Liver (tissue), 9 donors: ENCODE data around the gene INO80D. TPM values are rescaled to one million over a fixed set of nuclear protein-coding genes. Genes with fewer than 3 reads are reported as not detected.

Experiments used
- DNase-seq: peaks from one replicate; pipeline ENCODE4 v3.0.0-alpha.2; 2017; ENCODE audit warnings: low spot score
- H3K27ac ChIP-seq, 2 donors: one replicate each; pipeline ENCODE4 v1.7.0; 2013; ENCODE audit warnings: inconsistent platforms in 2 of 2, low read length in 2 of 2, control low read depth in 1 of 2, low read depth in 1 of 2, mild to moderate bottlenecking in 1 of 2
- H3K27me3 ChIP-seq, 4 donors: one replicate each; pipeline versions ENCODE4 v1.6.1 to v1.7.0; 2013; ENCODE audit warnings: low read length in 3 of 4, inconsistent platforms in 1 of 4, mild to moderate bottlenecking in 1 of 4, moderate library complexity in 1 of 4; ENCODE audit not compliant: control insufficient read depth in 4 of 4, insufficient read depth in 4 of 4
- H3K36me3 ChIP-seq, 4 donors: one replicate each; pipeline versions ENCODE4 v1.6.1 to v1.7.0; 2013; ENCODE audit warnings: low read length in 3 of 4, mild to moderate bottlenecking in 3 of 4, low read depth in 1 of 4, moderate library complexity in 1 of 4; ENCODE audit not compliant: control insufficient read depth in 4 of 4, insufficient read depth in 3 of 4
- H3K4me1 ChIP-seq, 4 donors: one replicate each; pipeline versions ENCODE4 v1.6.1 to v1.7.0; 2013; ENCODE audit warnings: low read length in 3 of 4, mild to moderate bottlenecking in 3 of 4, moderate library complexity in 1 of 4; ENCODE audit not compliant: control insufficient read depth in 4 of 4, insufficient read depth in 4 of 4
- H3K4me3 ChIP-seq, 3 donors: one replicate each; pipeline versions ENCODE4 v1.6.1 to v1.7.0; 2013; ENCODE audit warnings: low read length in 3 of 3, control low read depth in 1 of 3, low read depth in 1 of 3, mild to moderate bottlenecking in 1 of 3
- H3K9ac ChIP-seq, 2 donors: one replicate each; pipeline ENCODE4 v1.7.0; 2013; ENCODE audit warnings: low read length in 2 of 2, mild to moderate bottlenecking in 2 of 2, moderate library complexity in 2 of 2, control low read depth in 1 of 2, low read depth in 1 of 2
- H3K9me3 ChIP-seq, 4 donors: one replicate each; pipeline versions ENCODE4 v1.6.1 to v1.7.0; 2013; ENCODE audit warnings: low read length in 3 of 4; ENCODE audit not compliant: control insufficient read depth in 4 of 4
- EGR1 ChIP-seq, 2 donors: IDR thresholded peaks; 2 replicates each; pipeline ENCODE4 v1.6.1; 2016 to 2018; ENCODE audit warnings: antibody characterized with exemption in 2 of 2, low read depth in 2 of 2
- FOXA1 ChIP-seq: IDR thresholded peaks from 2 replicates; pipeline ENCODE4 v1.6.1; 2016; ENCODE audit warnings: antibody characterized with exemption
- FOXA2 ChIP-seq: IDR thresholded peaks from 2 replicates; pipeline ENCODE4 v1.6.1; 2016; ENCODE audit warnings: antibody characterized with exemption
- GABPA ChIP-seq, 2 donors: IDR thresholded peaks in 1 of 2; conservative IDR thresholded peaks in 1 of 2; 2 replicates each; pipeline ENCODE4 v1.6.1; 2016; ENCODE audit warnings: antibody characterized with exemption in 2 of 2, mild to moderate bottlenecking in 1 of 2, moderate library complexity in 1 of 2
- HNF4A ChIP-seq, 2 donors: conservative IDR thresholded peaks; 2 replicates each; pipeline ENCODE4 v1.6.1; 2016; ENCODE audit warnings: antibody characterized with exemption in 2 of 2, mild to moderate bottlenecking in 2 of 2
- HNF4G ChIP-seq: IDR thresholded peaks from 2 replicates; pipeline ENCODE4 v1.6.1; 2016; ENCODE audit warnings: antibody characterized with exemption
- JUND ChIP-seq, 2 donors: IDR thresholded peaks; 2 replicates each; pipeline ENCODE4 v1.6.1; 2016; ENCODE audit warnings: antibody characterized with exemption in 2 of 2
- NR2F2 ChIP-seq: IDR thresholded peaks from 2 replicates; pipeline ENCODE4 v1.6.1; 2016; ENCODE audit warnings: antibody characterized with exemption
- RAD21 ChIP-seq, 2 donors: IDR thresholded peaks; 2 replicates each; pipeline ENCODE4 v1.6.1; 2016; ENCODE audit warnings: antibody characterized with exemption in 2 of 2, mild to moderate bottlenecking in 2 of 2
- RXRA ChIP-seq, 2 donors: IDR thresholded peaks; 2 replicates each; pipeline ENCODE4 v1.6.1; 2017 to 2018; ENCODE audit warnings: antibody characterized with exemption in 2 of 2, mild to moderate bottlenecking in 1 of 2
- TAF1 ChIP-seq: conservative IDR thresholded peaks from 2 replicates; pipeline ENCODE4 v1.6.1; 2016; ENCODE audit warnings: antibody characterized with exemption, mild to moderate bottlenecking
- YY1 ChIP-seq: IDR thresholded peaks from 2 replicates; pipeline ENCODE4 v1.6.1; 2016; ENCODE audit warnings: antibody characterized with exemption, mild to moderate bottlenecking
- WGBS: extraction: QIAGEN DNeasy Blood & Tissue Kit; methylation state at CpG from one replicate; pipeline ENCODE4 v1.1.7; 2013; 5-methylcytosine and 5-hydroxymethylcytosine counted together
- polyA plus RNA-seq, 2 donors: library from polyadenylated mRNA; stranded (reverse) in 1 of 2; unstranded in 1 of 2; fragments of 200-250 nt in 1 of 2; fragments of >200 nt in 1 of 2; fragmentation: Nextera tagmentation in 1 of 2; extraction: Ambion mirVana in 1 of 2; gene quantifications; one replicate each; pipeline versions ENCODE4 v1.2.1 to v1.2.3, GENCODE V29; 2013 to 2015
- total RNA-seq, 2 donors: library from RNA; depleted of rRNA; stranded (reverse); fragments of >200 nt; gene quantifications; one replicate each; pipeline ENCODE4 v1.2.3, GENCODE V29; 2014
- TF ChIP-seq, protein P1 (sequence below): IDR thresholded peaks from 2 replicates; pipeline ENCODE4 v1.6.1; 2016; ENCODE audit warnings: antibody characterized with exemption
- TF ChIP-seq, protein P2 (sequence below): IDR thresholded peaks from 2 replicates; pipeline ENCODE4 v1.6.1; 2016; ENCODE audit warnings: antibody characterized with exemption
- TF ChIP-seq, protein P3 (sequence below): fragments of 150-350 bp; IDR thresholded peaks from 2 replicates; pipeline ENCODE4 v1.5.1; 2017; ENCODE audit warnings: improper control_type of control experiment, low read depth, low read length; ENCODE audit not compliant: missing input control
- TF ChIP-seq, protein P4 (sequence below): IDR thresholded peaks from 2 replicates; pipeline ENCODE4 v1.6.1; 2016; ENCODE audit warnings: antibody characterized with exemption
- TF ChIP-seq, protein P5 (sequence below): IDR thresholded peaks from 2 replicates; pipeline ENCODE4 v1.6.1; 2016; ENCODE audit warnings: antibody characterized with exemption, mild to moderate bottlenecking
- donor health status: healthy.
- donor health status: healthy.
- donor health status: healthy.
- donor health status: healthy.
- donor health status: healthy.

INO80D gene
- total and polyA plus RNA-seq, 4 donors = 0.76 to 10.3 (median 5.4) TPM

DNA sequence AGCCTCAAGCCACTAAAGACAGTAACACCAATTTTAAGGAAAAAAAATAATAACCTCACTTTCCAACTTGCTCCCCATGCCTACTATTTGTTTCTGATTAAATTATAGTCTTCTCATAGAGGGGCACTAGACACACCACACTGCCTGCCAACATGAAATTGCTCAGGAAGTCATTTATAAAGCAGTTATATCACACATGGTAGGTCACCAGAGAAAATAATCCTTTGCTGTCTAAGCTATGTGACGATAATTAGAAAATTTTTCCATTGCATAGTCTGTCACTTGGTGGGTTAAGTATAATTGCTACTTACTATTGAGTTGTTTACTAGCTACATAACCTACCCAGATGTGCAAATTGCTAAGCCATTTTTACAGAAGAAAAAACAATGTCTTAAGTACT lies 85.2 kb downstream of the INO80D start:
- Histone ChIP-seq H3K9me3 (no peaks in the 10 kb centered on the region), H3K4me3 (no peak overlapping the region), H3K27me3 (no peaks in the 10 kb centered on the region), H3K27ac (no peak overlapping the region), H3K9ac (no peak overlapping the region), H3K4me1 (no peaks in the 10 kb centered on the region), H3K36me3 (peaks cover 0 to 21% (median 16%) of the 10 kb centered on the region in 4 donors)
- WGBS = 97% methylated on average over 1 of the region's 1 CpG
- TF ChIP-seq HNF4A (conservative IDR thresholded peaks at IDR 0.05) (no peak), TAF1 (no peak), FOXA2 (no peak), NR2F2 (no peak), YY1 (no peak), RAD21 (IDR thresholded peaks at IDR 0.05) (no peak), FOXA1 (no peak), HNF4G (no peak), GABPA (IDR thresholded peaks at IDR 0.05 in 1 of 2, conservative IDR thresholded peaks at IDR 0.05 in 1 of 2) (no peak), EGR1 (IDR thresholded peaks at IDR 0.05; ENCODE audit: low read depth in 2 of 2) (no peak), RXRA (IDR thresholded peaks at IDR 0.05) (no peak), JUND (IDR thresholded peaks at IDR 0.05) (no peak)
- TF ChIP-seq, protein P1, sequence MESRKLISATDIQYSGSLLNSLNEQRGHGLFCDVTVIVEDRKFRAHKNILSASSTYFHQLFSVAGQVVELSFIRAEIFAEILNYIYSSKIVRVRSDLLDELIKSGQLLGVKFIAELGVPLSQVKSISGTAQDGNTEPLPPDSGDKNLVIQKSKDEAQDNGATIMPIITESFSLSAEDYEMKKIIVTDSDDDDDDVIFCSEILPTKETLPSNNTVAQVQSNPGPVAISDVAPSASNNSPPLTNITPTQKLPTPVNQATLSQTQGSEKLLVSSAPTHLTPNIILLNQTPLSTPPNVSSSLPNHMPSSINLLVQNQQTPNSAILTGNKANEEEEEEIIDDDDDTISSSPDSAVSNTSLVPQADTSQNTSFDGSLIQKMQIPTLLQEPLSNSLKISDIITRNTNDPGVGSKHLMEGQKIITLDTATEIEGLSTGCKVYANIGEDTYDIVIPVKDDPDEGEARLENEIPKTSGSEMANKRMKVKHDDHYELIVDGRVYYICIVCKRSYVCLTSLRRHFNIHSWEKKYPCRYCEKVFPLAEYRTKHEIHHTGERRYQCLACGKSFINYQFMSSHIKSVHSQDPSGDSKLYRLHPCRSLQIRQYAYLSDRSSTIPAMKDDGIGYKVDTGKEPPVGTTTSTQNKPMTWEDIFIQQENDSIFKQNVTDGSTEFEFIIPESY = no peak
- TF ChIP-seq, protein P2, sequence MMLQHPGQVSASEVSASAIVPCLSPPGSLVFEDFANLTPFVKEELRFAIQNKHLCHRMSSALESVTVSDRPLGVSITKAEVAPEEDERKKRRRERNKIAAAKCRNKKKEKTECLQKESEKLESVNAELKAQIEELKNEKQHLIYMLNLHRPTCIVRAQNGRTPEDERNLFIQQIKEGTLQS = no peak
- TF ChIP-seq, protein P3, sequence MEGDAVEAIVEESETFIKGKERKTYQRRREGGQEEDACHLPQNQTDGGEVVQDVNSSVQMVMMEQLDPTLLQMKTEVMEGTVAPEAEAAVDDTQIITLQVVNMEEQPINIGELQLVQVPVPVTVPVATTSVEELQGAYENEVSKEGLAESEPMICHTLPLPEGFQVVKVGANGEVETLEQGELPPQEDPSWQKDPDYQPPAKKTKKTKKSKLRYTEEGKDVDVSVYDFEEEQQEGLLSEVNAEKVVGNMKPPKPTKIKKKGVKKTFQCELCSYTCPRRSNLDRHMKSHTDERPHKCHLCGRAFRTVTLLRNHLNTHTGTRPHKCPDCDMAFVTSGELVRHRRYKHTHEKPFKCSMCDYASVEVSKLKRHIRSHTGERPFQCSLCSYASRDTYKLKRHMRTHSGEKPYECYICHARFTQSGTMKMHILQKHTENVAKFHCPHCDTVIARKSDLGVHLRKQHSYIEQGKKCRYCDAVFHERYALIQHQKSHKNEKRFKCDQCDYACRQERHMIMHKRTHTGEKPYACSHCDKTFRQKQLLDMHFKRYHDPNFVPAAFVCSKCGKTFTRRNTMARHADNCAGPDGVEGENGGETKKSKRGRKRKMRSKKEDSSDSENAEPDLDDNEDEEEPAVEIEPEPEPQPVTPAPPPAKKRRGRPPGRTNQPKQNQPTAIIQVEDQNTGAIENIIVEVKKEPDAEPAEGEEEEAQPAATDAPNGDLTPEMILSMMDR = no peak
- TF ChIP-seq, protein P4, sequence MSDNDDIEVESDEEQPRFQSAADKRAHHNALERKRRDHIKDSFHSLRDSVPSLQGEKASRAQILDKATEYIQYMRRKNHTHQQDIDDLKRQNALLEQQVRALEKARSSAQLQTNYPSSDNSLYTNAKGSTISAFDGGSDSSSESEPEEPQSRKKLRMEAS = no peak
- TF ChIP-seq, protein P5, sequence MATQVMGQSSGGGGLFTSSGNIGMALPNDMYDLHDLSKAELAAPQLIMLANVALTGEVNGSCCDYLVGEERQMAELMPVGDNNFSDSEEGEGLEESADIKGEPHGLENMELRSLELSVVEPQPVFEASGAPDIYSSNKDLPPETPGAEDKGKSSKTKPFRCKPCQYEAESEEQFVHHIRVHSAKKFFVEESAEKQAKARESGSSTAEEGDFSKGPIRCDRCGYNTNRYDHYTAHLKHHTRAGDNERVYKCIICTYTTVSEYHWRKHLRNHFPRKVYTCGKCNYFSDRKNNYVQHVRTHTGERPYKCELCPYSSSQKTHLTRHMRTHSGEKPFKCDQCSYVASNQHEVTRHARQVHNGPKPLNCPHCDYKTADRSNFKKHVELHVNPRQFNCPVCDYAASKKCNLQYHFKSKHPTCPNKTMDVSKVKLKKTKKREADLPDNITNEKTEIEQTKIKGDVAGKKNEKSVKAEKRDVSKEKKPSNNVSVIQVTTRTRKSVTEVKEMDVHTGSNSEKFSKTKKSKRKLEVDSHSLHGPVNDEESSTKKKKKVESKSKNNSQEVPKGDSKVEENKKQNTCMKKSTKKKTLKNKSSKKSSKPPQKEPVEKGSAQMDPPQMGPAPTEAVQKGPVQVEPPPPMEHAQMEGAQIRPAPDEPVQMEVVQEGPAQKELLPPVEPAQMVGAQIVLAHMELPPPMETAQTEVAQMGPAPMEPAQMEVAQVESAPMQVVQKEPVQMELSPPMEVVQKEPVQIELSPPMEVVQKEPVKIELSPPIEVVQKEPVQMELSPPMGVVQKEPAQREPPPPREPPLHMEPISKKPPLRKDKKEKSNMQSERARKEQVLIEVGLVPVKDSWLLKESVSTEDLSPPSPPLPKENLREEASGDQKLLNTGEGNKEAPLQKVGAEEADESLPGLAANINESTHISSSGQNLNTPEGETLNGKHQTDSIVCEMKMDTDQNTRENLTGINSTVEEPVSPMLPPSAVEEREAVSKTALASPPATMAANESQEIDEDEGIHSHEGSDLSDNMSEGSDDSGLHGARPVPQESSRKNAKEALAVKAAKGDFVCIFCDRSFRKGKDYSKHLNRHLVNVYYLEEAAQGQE = no peak
- no peak for DNase-seq

DNA sequence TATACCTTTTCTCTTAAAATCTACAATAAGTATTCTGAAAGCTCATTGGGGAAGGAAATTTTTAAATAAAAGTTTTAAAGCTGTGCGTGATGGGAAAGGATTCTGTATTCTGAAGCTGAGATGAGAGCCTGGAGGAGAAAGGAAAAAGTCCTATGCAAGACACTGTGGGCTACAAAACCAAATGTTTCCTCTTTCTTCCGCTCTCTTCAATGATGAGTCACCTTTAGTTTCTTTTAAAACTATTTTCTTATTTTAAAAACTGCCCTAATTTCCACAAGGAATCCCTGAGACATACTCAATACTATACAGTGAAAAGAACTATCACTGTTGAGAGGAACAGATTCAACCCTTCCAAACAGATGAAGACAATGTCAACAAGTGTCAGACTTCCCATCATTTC lies 87.4 kb downstream of the INO80D start:
- 91% methylated on average over 2 of the region's 2 CpGs for WGBS
- no peaks in the 10 kb centered on the region for H3K4me1 ChIP-seq
- peaks cover 1 to 10% (median 4%) of the 10 kb centered on the region in 4 donors for H3K36me3 ChIP-seq
- H3K9ac ChIP-seq = no peak overlapping the region
- DNase-seq = no peak
- H3K27me3 ChIP-seq = no peaks in the 10 kb centered on the region
- H3K27ac ChIP-seq = no peak overlapping the region
- no peaks in the 10 kb centered on the region for H3K9me3 ChIP-seq
- H3K4me3 ChIP-seq = no peak overlapping the region
- TF ChIP-seq YY1 (no peak), NR2F2 (no peak), HNF4G (no peak), EGR1 (IDR thresholded peaks at IDR 0.05; ENCODE audit: low read depth in 2 of 2) (no peak), FOXA1 (no peak), JUND (IDR thresholded peaks at IDR 0.05) (no peak), RAD21 (IDR thresholded peaks at IDR 0.05) (no peak), RXRA (IDR thresholded peaks at IDR 0.05) (no peak), TAF1 (no peak)
- TF ChIP-seq, protein P4 = no peak
- TF ChIP-seq, protein P2 = no peak
- TF ChIP-seq, protein P5 = no peak
- TF ChIP-seq, protein P1 = no peak
